Measurements from ENCODE around the gene C5orf46.
"Not testable (repeated sequence)": the region's sequence is repeated elsewhere in the genome, so short reads cannot be mapped to it uniquely, and the experiment has no call there.

The C5orf46 gene

DNA sequence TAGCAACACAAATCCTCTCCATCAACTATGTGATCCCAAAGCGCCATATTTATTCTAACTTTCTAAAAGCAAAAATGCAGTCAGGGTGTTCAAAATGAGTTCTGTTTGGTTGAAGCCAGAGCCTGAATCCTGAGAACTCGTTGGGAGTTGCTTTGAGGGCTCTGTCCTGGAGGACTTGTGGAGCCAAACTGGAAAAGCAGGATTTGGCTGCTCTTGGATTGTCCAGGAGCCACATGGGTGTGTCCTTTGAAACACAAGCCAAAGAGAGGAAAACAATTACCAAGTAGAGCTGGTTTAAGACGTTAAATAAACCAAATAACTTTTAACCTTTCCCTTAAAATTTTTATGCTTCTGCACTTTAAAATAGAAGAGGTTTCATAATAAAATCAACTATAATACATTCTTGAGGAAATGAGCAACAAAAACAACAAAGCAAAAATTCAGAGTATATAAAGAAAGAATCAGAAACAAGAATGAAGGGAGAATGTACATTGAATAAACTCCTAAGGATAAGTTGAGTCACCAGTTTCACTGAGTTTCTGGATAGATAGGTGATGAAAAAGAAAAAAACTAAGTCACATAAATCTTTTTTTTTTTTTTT is 13.5 kb downstream of the C5orf46 start:
- no peak for DNase-seq

DNA sequence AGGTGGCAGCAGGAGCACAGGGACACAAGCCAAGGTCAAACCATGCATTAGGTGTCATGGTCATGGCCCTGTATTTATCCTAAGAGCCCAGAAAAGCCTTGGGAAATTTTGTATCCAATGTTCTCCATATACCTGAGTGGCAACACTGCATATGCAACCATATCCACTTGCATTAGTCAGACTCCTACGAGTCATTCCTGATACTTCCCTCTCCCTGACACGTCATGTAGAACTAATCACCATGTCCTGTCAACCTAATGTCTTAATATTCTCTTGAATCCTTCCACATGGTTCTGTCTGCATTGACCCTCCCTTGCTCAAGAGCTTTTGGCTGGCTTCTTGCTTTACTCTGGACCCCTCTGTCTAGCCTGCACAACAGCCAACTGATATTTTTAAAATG is 18.4 kb downstream of the C5orf46 start:
- DNase-seq, result no peak

DNA sequence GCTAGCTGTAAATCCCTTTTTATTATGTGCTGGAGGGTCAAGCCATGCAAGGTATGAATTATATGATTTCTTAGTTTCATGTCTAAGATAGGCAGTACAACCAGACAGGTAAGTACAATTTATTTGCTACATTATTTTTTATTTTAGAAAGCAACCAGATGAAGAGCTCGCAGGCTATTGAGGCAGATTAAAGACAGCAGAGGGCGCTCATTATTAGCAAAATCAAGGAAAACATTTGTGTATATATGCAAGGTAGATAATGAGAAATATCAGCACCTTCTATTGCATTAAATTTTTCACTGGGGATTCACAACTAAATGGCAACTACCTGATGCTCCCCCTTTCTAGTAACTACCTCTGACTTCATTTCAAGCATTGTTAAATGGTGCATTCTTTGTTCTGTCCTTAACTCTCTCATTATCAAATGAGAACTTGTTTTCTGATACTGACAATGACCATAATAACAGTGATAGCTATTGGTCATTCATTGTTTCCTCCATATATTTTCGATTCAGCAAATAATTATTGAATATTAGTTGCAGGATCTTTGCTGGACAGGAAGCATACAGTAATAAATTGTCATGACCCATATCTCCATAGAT is 19.2 kb downstream of the C5orf46 start:
- peak; percentile 37 for DNase-seq

DNA sequence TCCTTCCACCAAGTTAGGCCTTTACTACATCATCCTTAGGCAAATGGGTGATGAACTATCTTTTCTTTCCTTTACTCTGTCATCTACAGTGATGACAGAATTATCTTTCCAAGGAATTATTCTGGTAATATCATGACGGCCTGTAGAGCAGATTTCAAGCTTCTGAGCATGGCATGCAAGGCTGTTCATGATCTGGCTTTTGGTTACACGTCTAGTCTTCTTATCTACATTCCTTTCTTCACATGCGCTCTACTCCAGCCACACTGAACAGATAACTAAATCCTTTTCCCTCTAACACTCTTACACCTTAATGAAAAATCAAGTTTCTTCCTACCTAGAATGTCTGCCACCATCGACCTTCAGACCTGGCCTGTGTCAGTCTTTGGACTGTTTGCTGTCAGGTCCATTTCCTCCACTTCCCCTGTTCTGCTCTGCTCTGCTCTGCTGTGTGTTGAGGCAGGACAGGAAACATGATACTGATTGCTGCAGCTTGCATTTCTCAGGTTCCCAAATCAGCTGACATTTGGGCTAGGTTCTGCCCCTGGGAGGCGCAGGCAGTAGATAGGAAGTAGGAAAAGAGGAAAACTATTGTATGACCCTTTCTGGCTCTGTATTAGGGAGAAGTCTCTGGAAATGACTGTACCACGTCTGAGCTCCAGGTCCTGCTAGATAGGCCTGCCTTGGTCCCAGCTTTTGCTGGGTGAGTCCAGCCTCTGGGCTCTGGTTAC is 23.6 kb downstream of the C5orf46 start:
- DNase-seq, result no peak

DNA sequence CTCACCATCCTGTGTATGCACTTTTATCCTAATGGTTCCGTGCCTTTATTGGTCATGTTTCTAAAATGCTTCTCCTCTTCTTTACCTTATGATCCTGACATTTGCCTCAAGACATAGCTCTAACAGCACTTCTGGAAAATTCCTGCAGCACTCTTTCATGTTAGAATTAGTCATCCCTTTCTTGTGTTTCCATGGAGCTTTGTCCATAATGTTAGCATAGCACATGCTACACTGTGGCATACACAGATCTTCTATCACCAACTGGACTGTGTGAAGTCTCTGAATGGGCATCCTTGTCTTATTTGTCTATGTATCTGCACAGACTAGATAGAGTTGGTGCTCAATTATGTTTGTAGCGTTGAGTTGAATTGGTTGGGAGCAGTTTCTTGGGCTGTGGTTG is 25.9 kb downstream of the C5orf46 start:
- DNase-seq, result no peak

DNA sequence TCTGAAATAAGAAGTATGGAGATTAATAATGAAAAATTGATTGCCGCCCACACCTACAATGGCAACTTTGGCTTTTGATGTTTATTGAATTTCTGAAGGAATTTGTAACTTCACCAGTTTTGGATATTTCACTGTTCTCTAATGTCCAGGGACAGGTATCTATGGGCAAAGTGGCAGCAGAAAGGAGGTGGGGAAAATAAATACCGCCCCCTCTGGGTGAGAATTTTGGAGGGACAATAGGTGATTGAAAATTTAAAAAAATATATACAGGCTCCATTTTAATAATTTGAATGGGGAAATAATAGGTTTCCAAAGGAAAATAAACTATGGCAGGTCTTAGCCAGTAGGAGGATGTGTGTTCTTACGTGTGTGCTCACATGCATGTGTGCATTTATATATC is 26.6 kb downstream of the C5orf46 start:
- DNase-seq, result no peak

GRCh38 chr5:147878066-147878759 is 28.1 kb downstream of the C5orf46 start, which contains the start of gene SCGB3A2:
TSS of gene SCGB3A2 (plus strand) at chr5:147878711. CDS start at chr5:147878804, 93 bp downstream.
- no peak for DNase-seq

GRCh38 chr5:147876626-147877025 is 29.7 kb downstream of the C5orf46 start:
- DNase-seq, result no peak

DNA sequence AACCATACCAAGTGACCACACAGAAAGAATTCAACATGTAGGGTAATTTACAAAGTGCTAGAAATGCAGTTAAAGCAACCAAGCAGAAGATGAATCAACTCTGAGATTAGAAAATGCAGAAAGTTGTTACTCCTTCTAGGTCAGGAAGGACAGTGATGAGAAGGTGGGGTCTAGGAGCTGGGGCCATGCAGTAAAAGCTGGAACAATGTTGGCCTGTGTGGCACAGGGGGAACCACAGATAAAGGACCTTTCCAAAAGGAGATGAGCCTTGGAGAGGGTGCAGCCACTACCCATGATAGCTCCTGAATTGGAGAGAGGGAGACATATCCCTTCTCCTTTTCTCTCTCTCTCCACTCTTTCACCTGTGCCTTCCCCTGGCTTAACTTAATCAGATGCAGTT is 30.2 kb downstream of the C5orf46 start:
- DNase-seq, result no peak

DNA sequence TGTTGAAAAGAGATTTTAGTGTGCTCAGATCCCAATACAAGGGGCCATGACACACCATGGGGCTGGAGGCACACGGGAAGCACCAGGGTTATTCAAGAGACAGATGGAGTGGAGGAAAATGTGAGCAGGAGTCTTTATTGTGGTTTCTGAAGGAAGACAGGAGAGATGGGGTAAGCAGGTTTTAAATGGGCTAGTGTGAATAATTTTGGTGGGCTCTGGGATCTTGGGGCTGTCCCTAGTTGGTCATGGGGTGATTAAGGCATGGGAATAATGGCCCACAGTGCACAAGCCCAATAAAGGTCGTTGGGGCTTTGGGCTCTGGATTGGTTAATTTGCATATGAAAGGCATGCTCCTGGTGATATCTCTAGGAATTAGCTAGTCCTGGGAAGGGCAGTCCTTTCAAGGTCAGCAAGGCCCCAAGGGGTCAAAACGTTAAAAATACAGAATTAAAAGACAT is 31.4 kb downstream of the C5orf46 start:
- no peak for DNase-seq

DNA sequence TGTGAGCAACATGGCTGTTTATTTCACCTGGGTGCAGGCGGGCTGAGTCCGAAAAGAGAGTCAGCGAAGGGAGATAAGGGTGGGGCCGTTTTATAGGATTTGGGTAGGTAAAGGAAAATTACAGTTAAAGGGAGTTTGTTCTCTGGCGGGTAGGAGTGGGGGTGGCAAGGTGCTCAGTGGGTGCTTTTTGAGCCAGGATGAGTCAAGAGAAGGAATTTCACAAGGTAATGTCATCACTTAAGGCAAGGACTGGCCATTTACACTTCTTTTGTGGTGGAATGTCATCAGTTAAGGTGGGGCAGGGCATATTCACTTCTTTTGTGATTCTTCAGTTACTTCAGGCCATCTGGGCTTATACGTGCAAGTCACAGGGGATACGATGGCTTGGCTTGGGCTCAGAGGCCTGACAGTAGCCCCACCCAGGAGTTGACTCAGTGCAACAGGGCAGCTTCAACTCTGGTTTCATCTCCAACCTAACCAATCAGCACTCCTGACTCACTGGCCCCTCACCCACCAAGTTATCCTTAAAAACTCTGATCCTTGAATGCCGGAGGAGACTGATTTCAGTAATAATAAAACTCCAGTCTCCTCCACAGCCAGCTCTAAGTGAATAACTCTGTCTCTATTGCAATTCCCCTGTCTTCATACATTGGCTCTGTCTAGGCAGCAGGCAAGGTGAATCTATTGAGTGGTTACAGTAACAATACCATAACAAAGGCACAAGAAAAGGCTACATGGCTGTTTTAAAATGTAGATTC is 32.0 kb downstream of the C5orf46 start:
- DNase-seq, result not testable (repeated sequence)

DNA sequence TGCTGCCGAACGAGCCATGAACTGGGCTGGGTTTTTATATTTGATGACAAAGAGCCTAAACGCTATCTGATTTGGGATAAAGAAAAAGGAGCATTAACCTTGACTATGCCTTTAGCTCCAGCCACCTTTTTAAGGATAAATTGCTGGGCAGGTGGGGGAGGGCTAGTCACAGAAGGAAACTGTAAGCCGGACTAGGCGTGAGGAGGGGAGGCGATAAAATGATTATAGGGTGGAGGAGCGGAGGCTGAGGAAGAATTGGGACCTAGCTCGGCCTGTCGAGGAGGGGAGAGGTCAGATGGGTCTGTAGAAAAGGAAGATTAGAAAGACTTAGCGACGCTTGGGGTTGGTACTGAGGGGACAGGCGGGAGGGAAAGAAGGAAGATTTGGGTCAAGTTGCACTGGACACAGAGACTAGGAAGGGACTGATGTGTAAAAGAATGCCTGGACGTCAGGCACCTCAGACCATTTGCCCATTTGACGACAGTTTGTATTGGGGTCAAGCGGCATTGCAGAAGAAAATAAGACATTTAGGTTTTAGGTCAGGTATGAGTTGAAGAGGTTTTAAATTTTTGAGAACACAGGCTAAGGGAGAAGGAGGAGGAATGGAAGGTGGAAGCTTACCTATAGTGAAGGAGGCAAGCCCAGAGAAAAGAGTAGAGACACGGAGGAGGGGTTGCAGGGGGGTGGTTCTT is 33.4 kb downstream of the C5orf46 start:
- DNase-seq, result not testable (repeated sequence)

GRCh38 chr5:147871980-147872549 is 34.3 kb downstream of the C5orf46 start:
- not testable (repeated sequence) for DNase-seq

DNA sequence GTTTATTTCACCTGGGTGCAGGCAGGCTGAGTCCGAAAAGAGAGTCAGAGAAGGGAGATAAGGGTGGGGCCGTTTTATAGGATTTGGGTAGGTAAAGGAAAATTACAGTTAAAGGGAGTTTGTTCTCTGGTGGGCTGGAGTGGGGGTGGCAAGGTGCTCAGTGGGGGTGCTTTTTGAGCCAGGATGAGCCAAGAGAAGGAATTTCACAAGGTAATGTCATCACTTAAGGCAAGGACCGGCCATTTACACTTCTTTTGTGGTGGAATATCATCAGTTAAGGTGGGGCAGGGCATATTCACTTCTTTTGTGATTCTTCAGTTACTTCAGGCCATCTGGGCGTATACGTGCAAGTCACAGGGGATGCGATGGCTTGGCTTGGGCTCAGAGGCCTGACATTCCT is 36.4 kb downstream of the C5orf46 start:
- not testable (repeated sequence) for DNase-seq

DNA sequence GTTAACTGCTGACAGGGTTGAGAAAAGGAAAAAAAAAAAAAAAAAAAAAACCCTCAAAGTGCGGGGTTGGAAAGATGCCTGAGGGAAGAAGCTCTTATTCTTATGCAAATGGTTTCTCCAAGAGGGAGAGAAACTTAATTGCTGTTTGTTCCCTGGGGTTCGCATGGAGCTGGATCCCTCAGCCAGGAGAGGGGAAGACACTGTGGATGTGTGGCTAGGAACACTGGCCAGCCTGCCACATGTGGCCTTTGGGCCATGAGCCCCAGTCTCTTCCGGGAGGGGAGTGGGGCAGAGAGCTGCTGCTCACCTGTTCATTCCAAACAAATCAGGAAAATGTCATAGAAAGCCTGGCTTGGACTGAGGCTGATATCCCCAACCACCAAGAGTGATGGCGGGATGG is 37.2 kb downstream of the C5orf46 start:
- no peak for DNase-seq

- peak; percentile 16 for DNase-seq
These were observed 42.7 kb downstream of the C5orf46 start for GRCh38 chr5:147863454-147864158.

GRCh38 chr5:147860641-147861025 is 45.7 kb downstream of the C5orf46 start:
- peak; percentile 89 for DNase-seq

DNA sequence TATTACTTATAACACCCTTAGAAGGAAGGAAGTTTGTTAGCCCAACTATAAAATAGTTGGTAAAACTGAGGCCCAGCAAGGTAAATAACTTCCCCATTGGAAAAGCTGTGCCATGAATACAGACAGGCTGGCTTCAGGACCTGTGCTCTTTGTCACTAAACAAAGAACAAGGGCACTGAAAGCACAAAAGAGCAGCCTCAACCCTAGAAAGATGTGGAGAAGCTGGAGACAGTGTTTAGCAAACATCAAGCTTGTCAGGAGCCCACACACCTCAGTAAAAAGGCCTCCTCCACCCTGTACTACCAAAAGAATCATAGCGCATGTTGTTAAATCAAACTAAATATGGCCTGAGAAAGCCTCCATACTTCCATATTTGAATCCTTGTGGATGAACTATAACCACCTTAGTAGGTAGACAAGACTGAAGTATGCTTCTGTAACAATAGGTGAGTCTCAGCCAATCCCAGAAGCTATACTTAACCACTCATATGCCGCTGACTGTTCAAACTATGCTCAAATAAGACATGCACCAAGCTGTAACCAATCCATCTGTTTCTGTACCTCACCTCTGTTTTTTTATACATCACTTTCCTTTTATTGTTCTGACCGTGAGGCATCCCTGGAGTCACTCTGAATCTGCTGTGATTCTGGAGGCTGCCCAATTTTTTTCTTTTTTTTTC is 46.2 kb downstream of the C5orf46 start:
- no peak for DNase-seq

- no peak for DNase-seq
These were observed 47.8 kb downstream of the C5orf46 start for GRCh38 chr5:147858565-147858964.

Data from COR-L47 (cell line).